IMR-90 (cell line): ENCODE measurements around the gene KBTBD4. TPM values are rescaled to one million over a fixed set of nuclear protein-coding genes. Genes with fewer than 3 reads are reported as not detected.

ENCODE experiments used
- ATAC-seq: fragments of 200-7000 bp; cut with Tn5 transposase; 2 replicates; pipeline ENCODE4 v1.9.1; 2020; ENCODE audit warnings: low read depth, mild to moderate bottlenecking, moderate library complexity
- BruUV-seq: library from RNA; stranded (reverse); fragments of 400-500 nt; replicated peaks from 2 replicates; lab custom pipeline; 2021; lab: Mats Ljungman, UMichigan
- CTCF ChIA-PET: fragments of 300-600 bp; formaldehyde crosslinking; extraction: SDS; loops from one replicate; lab custom pipeline; 2021; ENCODE audit warnings: antibody characterized with exemption; lab: Yijun Ruan, JAX
- POLR2A ChIA-PET: fragments of 300-600 bp; sonication (Branson Sonifier 250); formaldehyde crosslinking; loops from one replicate; lab custom pipeline; 2022; ENCODE audit warnings: antibody characterized with exemption; ENCODE audit not compliant: unreplicated experiment; lab: Charles Lee
- DNase-seq: peaks from one replicate; pipeline ENCODE4 v3.0.0; 2013
- H2AFZ ChIP-seq: replicated peaks from 2 replicates; pipeline ENCODE3; 2013; ENCODE audit warnings: low read length, mild to moderate bottlenecking; ENCODE audit not compliant: poor library complexity
- H2AK5ac ChIP-seq: 2 replicates; pipeline ENCODE4 v1.6.1; 2013; ENCODE audit warnings: low read depth, low read length, inconsistent platforms
- H2AK9ac ChIP-seq: replicated peaks from 2 replicates; pipeline ENCODE3; 2013; ENCODE audit warnings: mild to moderate bottlenecking, low read depth, low read length, moderate library complexity; ENCODE audit not compliant: poor library complexity
- H2BK120ac ChIP-seq: 2 replicates; pipeline ENCODE4 v1.6.1; 2013; ENCODE audit warnings: low read depth, low read length, inconsistent platforms
- H2BK15ac ChIP-seq: 3 replicates; pipeline ENCODE4 v1.6.1; 2013; ENCODE audit warnings: low read depth, low read length, inconsistent platforms
- H2BK20ac ChIP-seq: 2 replicates; pipeline ENCODE4 v1.6.1; 2013; ENCODE audit warnings: low read depth, mild to moderate bottlenecking, inconsistent platforms, low read length, moderate library complexity
- H2BK5ac ChIP-seq: 2 replicates; pipeline ENCODE4 v1.6.1; 2013; ENCODE audit warnings: mild to moderate bottlenecking, low read depth, low read length, inconsistent platforms; ENCODE audit not compliant: poor library complexity, severe bottlenecking
- H3K14ac ChIP-seq: replicated peaks from 2 replicates; pipeline ENCODE4 v1.6.1; 2013; ENCODE audit warnings: low read depth, low read length, inconsistent platforms
- H3K18ac ChIP-seq: 2 replicates; pipeline ENCODE4 v1.6.1; 2013; ENCODE audit warnings: low read depth, low read length, control low read depth
- H3K23ac ChIP-seq: 2 replicates; pipeline ENCODE4 v1.6.1; 2013; ENCODE audit warnings: low read depth, low read length, inconsistent platforms
- H3K27ac ChIP-seq: 2 replicates; pipeline ENCODE4 v1.5.1; 2013; ENCODE audit warnings: mild to moderate bottlenecking, control low read depth, low read length; ENCODE audit not compliant: insufficient read depth
- H3K27me3 ChIP-seq: 2 replicates; pipeline ENCODE4 v1.6.1; 2013; ENCODE audit warnings: low read length; ENCODE audit not compliant: control insufficient read depth, insufficient read depth
- H3K36me3 ChIP-seq: 2 replicates; pipeline ENCODE4 v1.6.1; 2013; ENCODE audit warnings: low read length, mixed read lengths; ENCODE audit not compliant: control insufficient read depth, insufficient read depth
- H3K4ac ChIP-seq: 2 replicates; pipeline ENCODE4 v1.6.1; 2013; ENCODE audit warnings: low read depth, low read length, inconsistent platforms
- H3K4me1 ChIP-seq: 2 replicates; pipeline ENCODE4 v1.6.1; 2013; ENCODE audit warnings: low read length, mixed read lengths; ENCODE audit not compliant: control insufficient read depth, insufficient read depth
- H3K4me2 ChIP-seq: 2 replicates; pipeline ENCODE4 v1.6.1; 2013; ENCODE audit warnings: low read depth, mild to moderate bottlenecking, control low read depth, low read length, moderate library complexity
- H3K4me3 ChIP-seq: 2 replicates; pipeline ENCODE4 v1.5.1; 2013; ENCODE audit warnings: low read depth, mild to moderate bottlenecking, control low read depth, low read length, moderate library complexity; ENCODE audit not compliant: insufficient read depth
- H3K56ac ChIP-seq: 2 replicates; pipeline ENCODE4 v1.6.1; 2013; ENCODE audit warnings: low read length, inconsistent platforms; ENCODE audit not compliant: insufficient read depth; ENCODE audit errors: extremely low read depth
- H3K79me1 ChIP-seq, 2 experiments: 2 replicates each; pipeline ENCODE4 v1.6.1; 2013; ENCODE audit warnings: low read length in 2 of 2, inconsistent platforms in 1 of 2, low read depth in 1 of 2
- H3K9ac ChIP-seq: 2 replicates; pipeline ENCODE4 v1.6.1; 2013; ENCODE audit warnings: low read depth, low read length, control low read depth
- H3K9me1 ChIP-seq: 2 replicates; pipeline ENCODE4 v1.6.1; 2013; ENCODE audit warnings: low read length, inconsistent platforms; ENCODE audit not compliant: insufficient read depth
- H3K9me3 ChIP-seq: 2 replicates; pipeline ENCODE4 v1.6.1; 2013; ENCODE audit warnings: low read length; ENCODE audit not compliant: control insufficient read depth, insufficient read depth
- H4K20me1 ChIP-seq: 2 replicates; pipeline ENCODE4 v1.6.1; 2013; ENCODE audit warnings: low read length, inconsistent platforms; ENCODE audit not compliant: insufficient read depth
- H4K5ac ChIP-seq: 2 replicates; pipeline ENCODE4 v1.6.1; 2013; ENCODE audit warnings: mild to moderate bottlenecking, low read depth, low read length, control low read depth
- H4K8ac ChIP-seq, 2 experiments: 2 replicates each; pipeline ENCODE4 v1.6.1; 2013; ENCODE audit warnings: low read depth in 2 of 2, low read length in 2 of 2, control low read depth in 1 of 2, inconsistent platforms in 1 of 2
- H4K91ac ChIP-seq: 2 replicates; pipeline ENCODE4 v1.6.1; 2013; ENCODE audit warnings: low read depth, low read length, inconsistent platforms; ENCODE audit not compliant: insufficient read depth
- MXI1 ChIP-seq: IDR thresholded peaks from 2 replicates; pipeline ENCODE4 v1.6.1; 2012; ENCODE audit warnings: low read depth, mild to moderate bottlenecking, low read length, moderate library complexity, borderline replicate concordance
- POLR2A ChIP-seq: IDR thresholded peaks from 2 replicates; pipeline ENCODE4 v1.6.1; 2012; ENCODE audit warnings: mild to moderate bottlenecking, low read depth, low read length
- RCOR1 ChIP-seq: IDR thresholded peaks from 2 replicates; pipeline ENCODE4 v1.6.1; 2012; ENCODE audit warnings: mild to moderate bottlenecking, low read length, improper control_type of control experiment; ENCODE audit not compliant: insufficient replicate concordance
- RFX5 ChIP-seq: IDR thresholded peaks from 2 replicates; pipeline ENCODE4 v1.8.0; 2012; ENCODE audit warnings: low read depth, mild to moderate bottlenecking, low read length, moderate library complexity
- WGBS, 2 experiments: methylation state at CpG; one replicate each; pipeline versions ENCODE4 v1.1.5 to v1.1.7; 2013; ENCODE audit warnings: missing lambda C conversion rate in 2 of 2; ENCODE audit not compliant: insufficient read length in 1 of 2; ENCODE audit errors: extremely low coverage in 2 of 2; 5-methylcytosine and 5-hydroxymethylcytosine counted together
- dilution Hi-C: fragments of 300-500 bp; cut with HindIII; formaldehyde crosslinking; loops from one replicate; pipeline ENCODE4 v1.14.3; 2018; ENCODE audit warnings: low sequenced_read_pairs; ENCODE audit not compliant: unreplicated experiment
- in situ Hi-C: fragments of 300-500 bp; cut with MboI; formaldehyde crosslinking; loops from 3 replicates; pipeline ENCODE4 v1.14.3; 2019; ENCODE audit warnings: low sequenced_read_pairs, inconsistent platforms, mixed read lengths
- intact Hi-C: fragments of 100-400 bp; cut with micrococcal nuclease; formaldehyde crosslinking; loops from 2 replicates; pipeline ENCODE4 v1.10.0; 2022
- polyA plus RNA-seq, 3 experiments: library from polyadenylated mRNA; depleted of rRNA; stranded (reverse); fragments of >200 nt; gene quantifications; 2 replicates each; pipeline ENCODE4 v1.2.3, GENCODE V29; 2012; ENCODE audit warnings: low replicate concordance in 1 of 3
- total RNA-seq: library from RNA; depleted of rRNA; stranded (reverse); fragments of >200 nt; gene quantifications from 2 replicates; pipeline ENCODE4 v1.2.3, GENCODE V29; 2012

KBTBD4 gene
- total and polyA plus RNA-seq, 2 of the 4 experiments (the other 2 are of a cell fraction), result 14.9 to 41.6 TPM

DNA sequence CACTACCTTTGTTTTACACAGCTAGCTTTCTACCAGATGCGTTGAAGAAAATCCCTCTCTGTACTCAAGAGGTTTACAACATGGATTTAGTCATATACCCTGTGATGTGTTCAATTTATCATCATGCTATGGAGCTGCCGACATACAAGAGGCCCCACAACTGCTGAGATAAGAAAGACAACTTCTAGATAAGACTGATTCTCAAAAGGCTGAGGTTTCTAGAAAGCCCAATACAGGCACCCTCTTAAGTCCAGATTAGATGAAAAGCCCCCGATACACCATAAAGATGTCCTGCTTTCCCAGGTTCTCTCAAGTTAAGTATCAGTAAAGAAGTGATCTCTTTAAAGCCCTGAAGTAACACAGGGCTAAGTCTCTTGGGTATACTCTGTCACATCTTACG lies 49.3 kb upstream of the KBTBD4 start:
- Histone ChIP-seq H3K36me3 (peaks cover 42% of the 10 kb centered on the region), H4K8ac (no peak overlapping the region), H3K9me1 (0 out of 2 replicates have a peak, but pooled peaks cover 3% of the 10 kb centered on the region), H2AFZ (no peak overlapping the region), H2AK9ac (no peak overlapping the region), H3K9me3 (no peaks in the 10 kb centered on the region), H2AK5ac (no peak overlapping the region), H4K91ac (no peak overlapping the region), H3K79me1 (0 out of 4 replicates have a peak, but pooled peaks cover 0 to 6% of the 10 kb centered on the region in 2 experiments), H3K18ac (no peak overlapping the region), H3K4me1 (no peaks in the 10 kb centered on the region), H4K20me1 (no peaks in the 10 kb centered on the region), H4K5ac (no peak overlapping the region), H2BK20ac (no peak overlapping the region), H3K56ac (no peak overlapping the region), H2BK15ac (no peak overlapping the region), H3K14ac (no peak overlapping the region), H3K4ac (no peak overlapping the region), H2BK5ac (no peak overlapping the region), H2BK120ac (no peak overlapping the region), H3K27ac (no peak overlapping the region), H3K9ac (no peak overlapping the region), H3K4me3 (no peak overlapping the region), H3K27me3 (no peaks in the 10 kb centered on the region), H3K4me2 (no peak overlapping the region), H3K23ac (no peak overlapping the region)
- dilution Hi-C loops, result no loop called here
- in situ Hi-C loops, result no loop called here
- intact Hi-C loops, result loop anchor here (10.0 kb wide), 1 partner anchor 197 kb away; no protein-coding TSS in a partner anchor
- WGBS, 2 experiments, result no CpG with 5 or more reads among the region's 4 CpGs
- no peak for DNase-seq
- ATAC-seq, result no peak
- CTCF ChIA-PET, result no interaction called here
- POLR2A ChIA-PET, result no interaction called here
- TF ChIP-seq RCOR1 (no peak), POLR2A (no peak), RFX5 (no peak), MXI1 (no peak)
- BruUV-seq, result no TSS peak
